ENCODE measurements around the gene PAXX. TPM values are rescaled to one million over a fixed set of nuclear protein-coding genes. Genes with fewer than 3 reads are reported as not detected.
A peak's percentile ranks its signal among the peaks of the same experiment; 100 is the strongest.

Gene PAXX
- total and polyA plus RNA-seq, 8 donors: 11.9 to 206 (median 92.0) TPM

GRCh38 chr9:136957901-136958300, 34.3 kb upstream of the PAXX start:
- intact Hi-C loops (cut with DNase I; ENCODE audit: low total_unique reads): loop anchor here (10.0 kb wide), 1 partner anchor 67 kb away; the partner anchor contains the start of gene ABCA2
- 86 to 94% (median 91%) methylated on average over 6 of the region's 6 CpGs for whole genome bisulfite sequencing, 5 donors
- no peak for DNase-seq
- no peak overlapping the region for H3K4me3 ChIP-seq
- no peaks in the 10 kb centered on the region for H3K9me3 ChIP-seq
- no peaks in the 10 kb centered on the region for H3K27me3 ChIP-seq
- peaks cover 9 to 16% (median 12%) of the 10 kb centered on the region in 4 donors for H3K4me1 ChIP-seq
- H3K27ac ChIP-seq: no peak overlapping the region
- H3K36me3 ChIP-seq: no peaks in the 10 kb centered on the region
- TF ChIP-seq POLR2A (IDR thresholded peaks at IDR 0.05) (no peak), CTCF (IDR thresholded peaks at IDR 0.05) (no peak)

- DNase-seq: no peak
- Histone ChIP-seq H3K4me1 (peaks cover 9 to 16% (median 12%) of the 10 kb centered on the region in 4 donors), H3K36me3 (no peaks in the 10 kb centered on the region), H3K9me3 (no peaks in the 10 kb centered on the region), H3K27me3 (no peaks in the 10 kb centered on the region), H3K27ac (no peak overlapping the region), H3K4me3 (no peak overlapping the region)
- 86 to 97% (median 91%) methylated on average over 7 of the region's 7 CpGs for WGBS, 5 donors
- TF ChIP-seq EP300 (IDR thresholded peaks at IDR 0.05) (no peak), POLR2AphosphoS5 (IDR thresholded peaks at IDR 0.05) (no peak), POLR2A (IDR thresholded peaks at IDR 0.05) (no peak), CTCF (IDR thresholded peaks at IDR 0.05) (no peak)
- intact Hi-C loops (cut with DNase I; ENCODE audit: low total_unique reads): loop anchor here (10.0 kb wide), 1 partner anchor 66 kb away; the partner anchor contains the start of gene ABCA2
Measured at GRCh38 chr9:136958473-136958872, 33.7 kb upstream of the PAXX start.

GRCh38 chr9:136958898-136959850, 33.0 kb upstream of the PAXX start:
- Histone ChIP-seq H3K36me3 (no peaks in the 10 kb centered on the region), H3K4me3 (no peak overlapping the region), H3K9me3 (no peaks in the 10 kb centered on the region), H3K27me3 (no peaks in the 10 kb centered on the region), H3K4me1 (peaks cover 13 to 19% (median 17%) of the 10 kb centered on the region in 4 donors), H3K27ac (peak overlapping the region in 1 of 5 donors; percentile 9)
- intact Hi-C loops (cut with DNase I; ENCODE audit: low total_unique reads): loop anchor here (10.0 kb wide), 1 partner anchor 66 kb away; the partner anchor contains the start of gene ABCA2
- 84 to 89% (median 87%) methylated on average over 18 to 28 of the region's 28 CpGs for whole genome bisulfite sequencing, 5 donors
- no peak for DNase-seq
- no peak for TF ChIP-seq CTCF (IDR thresholded peaks at IDR 0.05)
- TF ChIP-seq POLR2A (IDR thresholded peaks at IDR 0.05): no peak
- TF ChIP-seq POLR2AphosphoS5 (IDR thresholded peaks at IDR 0.05): no peak
- TF ChIP-seq EP300 (IDR thresholded peaks at IDR 0.05): no peak

- TF ChIP-seq CTCF (IDR thresholded peaks at IDR 0.05) (no peak), POLR2A (IDR thresholded peaks at IDR 0.05) (no peak)
- H3K27me3 ChIP-seq: no peaks in the 10 kb centered on the region
- no peak for DNase-seq
- H3K36me3 ChIP-seq: no peaks in the 10 kb centered on the region
- intact Hi-C loops (cut with DNase I; ENCODE audit: low total_unique reads): no loop called here
- WGBS, 5 donors: 71 to 83% (median 81%) methylated on average over 16 to 19 of the region's 19 CpGs
- H3K4me3 ChIP-seq: no peak overlapping the region
- H3K27ac ChIP-seq: peak overlapping the region in 2 of 5 donors; percentile 9 to 38
- no peaks in the 10 kb centered on the region for H3K9me3 ChIP-seq
- H3K4me1 ChIP-seq: peaks cover 18 to 25% (median 23%) of the 10 kb centered on the region in 4 donors
Measured at GRCh38 chr9:136960212-136960937, 31.8 kb upstream of the PAXX start.

All from stomach (tissue), 9 donors.